KOPT-K1 (cell line): ENCODE measurements around the gene C12orf60.

ENCODE experiments used
- H3K27ac ChIP-seq: fragments of 200-600 bp; sonication (generic); 2 replicates; pipeline ENCODE4 v1.5.1; 2016; ENCODE audit warnings: antibody characterized with exemption, mild to moderate bottlenecking, low read depth, low read length; ENCODE audit not compliant: poor library complexity, severe bottlenecking
- H3K36me3 ChIP-seq: fragments of 200-600 bp; sonication (generic); 2 replicates; pipeline ENCODE4 v1.5.1; 2017; ENCODE audit warnings: antibody characterized with exemption, mild to moderate bottlenecking, low read length, moderate library complexity; ENCODE audit not compliant: insufficient read depth
- H3K9me3 ChIP-seq: fragments of 200-600 bp; sonication (generic); 2 replicates; pipeline ENCODE4 v1.5.1; 2017; ENCODE audit warnings: antibody characterized with exemption, low read length, mild to moderate bottlenecking; ENCODE audit not compliant: insufficient read depth, poor library complexity, severe bottlenecking

C12orf60 gene

GRCh38 chr12:14773685-14774073, 29.8 kb upstream of the C12orf60 start:
- Histone ChIP-seq H3K27ac (no peak overlapping the region), H3K36me3 (no peaks in the 10 kb centered on the region), H3K9me3 (no peaks in the 10 kb centered on the region)

- H3K36me3 ChIP-seq = no peaks in the 10 kb centered on the region
- no peaks in the 10 kb centered on the region for H3K9me3 ChIP-seq
- no peak overlapping the region for H3K27ac ChIP-seq
Observed at GRCh38 chr12:14774074-14774905, 29.2 kb upstream of the C12orf60 start.

GRCh38 chr12:14774906-14775635, 28.4 kb upstream of the C12orf60 start:
- no peaks in the 10 kb centered on the region for H3K36me3 ChIP-seq
- H3K9me3 ChIP-seq = no peaks in the 10 kb centered on the region
- H3K27ac ChIP-seq = no peak overlapping the region

GRCh38 chr12:14775636-14775980, 27.9 kb upstream of the C12orf60 start:
- Histone ChIP-seq H3K9me3 (no peaks in the 10 kb centered on the region), H3K36me3 (no peaks in the 10 kb centered on the region), H3K27ac (no peak overlapping the region)

GRCh38 chr12:14776236-14776961, 27.1 kb upstream of the C12orf60 start:
- no peaks in the 10 kb centered on the region for H3K9me3 ChIP-seq
- no peak overlapping the region for H3K27ac ChIP-seq

GRCh38 chr12:14777271-14777670, 26.2 kb upstream of the C12orf60 start:
- no peak overlapping the region for H3K27ac ChIP-seq
- no peaks in the 10 kb centered on the region for H3K36me3 ChIP-seq
- H3K9me3 ChIP-seq = no peaks in the 10 kb centered on the region

More at GRCh38 chr12:14776236-14776961, 27.1 kb upstream of the C12orf60 start:
- H3K36me3 ChIP-seq = no peaks in the 10 kb centered on the region

GRCh38 chr12:14779834-14780233, 23.6 kb upstream of the C12orf60 start:
- peaks cover 13% of the 10 kb centered on the region for H3K36me3 ChIP-seq
- H3K9me3 ChIP-seq = no peaks in the 10 kb centered on the region
- no peak overlapping the region for H3K27ac ChIP-seq

- Histone ChIP-seq H3K36me3 (peaks cover 23% of the 10 kb centered on the region), H3K9me3 (no peaks in the 10 kb centered on the region), H3K27ac (no peak overlapping the region)
Observed at GRCh38 chr12:14780859-14781258, 22.6 kb upstream of the C12orf60 start.

GRCh38 chr12:14781563-14781962, 21.9 kb upstream of the C12orf60 start:
- no peaks in the 10 kb centered on the region for H3K9me3 ChIP-seq
- no peak overlapping the region for H3K27ac ChIP-seq
- H3K36me3 ChIP-seq = peaks cover 30% of the 10 kb centered on the region

- H3K9me3 ChIP-seq = no peaks in the 10 kb centered on the region
- H3K27ac ChIP-seq = no peak overlapping the region
- H3K36me3 ChIP-seq = peaks cover 42% of the 10 kb centered on the region
Observed at GRCh38 chr12:14782756-14783155, 20.7 kb upstream of the C12orf60 start.

- Histone ChIP-seq H3K36me3 (peaks cover 59% of the 10 kb centered on the region), H3K9me3 (no peaks in the 10 kb centered on the region), H3K27ac (no peak overlapping the region)
Observed at GRCh38 chr12:14784471-14784870, 19.0 kb upstream of the C12orf60 start.

- no peak overlapping the region for H3K27ac ChIP-seq
- H3K36me3 ChIP-seq = peaks cover 70% of the 10 kb centered on the region
- no peaks in the 10 kb centered on the region for H3K9me3 ChIP-seq
Observed at GRCh38 chr12:14785568-14785967, 17.9 kb upstream of the C12orf60 start.

GRCh38 chr12:14795028-14795448, 8.4 kb upstream of the C12orf60 start:
- H3K36me3 ChIP-seq = peaks cover 99% of the 10 kb centered on the region
- no peaks in the 10 kb centered on the region for H3K9me3 ChIP-seq
- no peak overlapping the region for H3K27ac ChIP-seq

GRCh38 chr12:14802247-14802646, 1.2 kb upstream of the C12orf60 start:
- Histone ChIP-seq H3K36me3 (peaks cover 40% of the 10 kb centered on the region), H3K9me3 (no peaks in the 10 kb centered on the region), H3K27ac (peak overlapping the region; percentile 78)

GRCh38 chr12:14802721-14803010, 804 bp upstream of the C12orf60 start:
- peak overlapping the region; percentile 78 for H3K27ac ChIP-seq
- H3K36me3 ChIP-seq = peaks cover 36% of the 10 kb centered on the region
- no peaks in the 10 kb centered on the region for H3K9me3 ChIP-seq
